Mesenchymal stem cell (in vitro differentiated cells and primary cell): ENCODE measurements around the gene SPATA3.
A peak's percentile ranks its signal among the peaks of the same experiment; 100 is the strongest.

Experiments used
- DNase-seq: peaks from one replicate; pipeline ENCODE4 v3.0.0-alpha.2; 2013
- H2AFZ ChIP-seq: one replicate; pipeline ENCODE4 v1.6.1; 2013; ENCODE audit warnings: low read depth, mild to moderate bottlenecking, control low read depth, inconsistent platforms, low read length, moderate library complexity
- H2AK5ac ChIP-seq: 2 replicates; pipeline ENCODE4 v1.6.1; 2013; ENCODE audit warnings: low read length, moderate library complexity, mild to moderate bottlenecking, inconsistent platforms; ENCODE audit not compliant: severe bottlenecking
- H2BK120ac ChIP-seq: one replicate; pipeline ENCODE4 v1.6.1; 2013; ENCODE audit warnings: low read depth, mild to moderate bottlenecking, inconsistent platforms, low read length, moderate library complexity
- H2BK12ac ChIP-seq, 2 experiments: one replicate each; pipeline ENCODE4 v1.6.1; 2013; ENCODE audit warnings: inconsistent platforms in 2 of 2, low read length in 2 of 2, mild to moderate bottlenecking in 2 of 2, moderate library complexity in 2 of 2, control low read depth in 1 of 2
- H2BK15ac ChIP-seq: one replicate; pipeline ENCODE4 v1.6.1; 2013; ENCODE audit warnings: mild to moderate bottlenecking, low read depth, inconsistent platforms; ENCODE audit not compliant: poor library complexity, severe bottlenecking
- H2BK5ac ChIP-seq: 2 replicates; pipeline ENCODE4 v1.6.1; 2013; ENCODE audit warnings: low read depth, mild to moderate bottlenecking, low read length, control low read depth, inconsistent platforms; ENCODE audit not compliant: poor library complexity, severe bottlenecking
- H3K14ac ChIP-seq, 2 experiments: one replicate each; pipeline ENCODE4 v1.6.1; 2013; ENCODE audit warnings: inconsistent platforms in 2 of 2, low read length in 2 of 2, control low read depth in 1 of 2, mild to moderate bottlenecking in 1 of 2, moderate library complexity in 1 of 2
- H3K18ac ChIP-seq, 2 experiments: one replicate each; pipeline ENCODE4 v1.6.1; 2013; ENCODE audit warnings: inconsistent platforms in 2 of 2, low read length in 2 of 2, control low read depth in 1 of 2, low read depth in 1 of 2, mild to moderate bottlenecking in 1 of 2
- H3K23ac ChIP-seq, 2 experiments: one replicate each; pipeline ENCODE4 v1.6.1; 2013; ENCODE audit warnings: inconsistent platforms in 2 of 2, low read length in 2 of 2, mild to moderate bottlenecking in 2 of 2, moderate library complexity in 2 of 2, control low read depth in 1 of 2
- H3K27ac ChIP-seq: 2 replicates; pipeline ENCODE4 v1.5.1; 2013; ENCODE audit warnings: mild to moderate bottlenecking, moderate library complexity, low read length, control low read depth, inconsistent platforms; ENCODE audit not compliant: poor library complexity, severe bottlenecking
- H3K27me3 ChIP-seq, 2 experiments: 2 replicates each; pipeline versions ENCODE4 v1.6.1 to v1.7.0; 2013; ENCODE audit warnings: low read length in 2 of 2, mild to moderate bottlenecking in 2 of 2, moderate library complexity in 2 of 2, control low read depth in 1 of 2, inconsistent platforms in 1 of 2; ENCODE audit not compliant: control insufficient read depth in 1 of 2, insufficient read depth in 1 of 2
- H3K36me3 ChIP-seq, 2 experiments: 2 replicates each; pipeline versions ENCODE4 v1.6.1 to v1.7.0; 2013; ENCODE audit warnings: low read length in 2 of 2, control low read depth in 1 of 2, inconsistent platforms in 1 of 2, low read depth in 1 of 2, mild to moderate bottlenecking in 1 of 2; ENCODE audit not compliant: insufficient read depth in 2 of 2, control insufficient read depth in 1 of 2
- H3K4ac ChIP-seq, 2 experiments: one replicate each; pipeline ENCODE4 v1.6.1; 2013; ENCODE audit warnings: inconsistent platforms in 2 of 2, low read length in 2 of 2, mild to moderate bottlenecking in 2 of 2, moderate library complexity in 2 of 2, control low read depth in 1 of 2, low read depth in 1 of 2
- H3K4me1 ChIP-seq: 2 replicates; pipeline ENCODE4 v1.6.1; 2013; ENCODE audit warnings: low read depth, low read length, control low read depth; ENCODE audit not compliant: control insufficient read depth, insufficient read depth
- H3K4me2 ChIP-seq: 2 replicates; pipeline ENCODE4 v1.6.1; 2013; ENCODE audit warnings: low read length, mild to moderate bottlenecking, inconsistent platforms; ENCODE audit not compliant: poor library complexity, severe bottlenecking
- H3K4me3 ChIP-seq, 2 experiments: 2 replicates each; pipeline versions ENCODE4 v1.5.1 to v1.7.0; 2013; ENCODE audit warnings: low read length in 2 of 2, mild to moderate bottlenecking in 2 of 2, control low read depth in 1 of 2, low read depth in 1 of 2; ENCODE audit not compliant: insufficient read depth in 1 of 2
- H3K79me1 ChIP-seq: replicated peaks from 2 replicates; pipeline ENCODE4 v1.6.1; 2013; ENCODE audit warnings: mild to moderate bottlenecking, control low read depth, low read length, inconsistent platforms; ENCODE audit not compliant: poor library complexity, severe bottlenecking
- H3K9ac ChIP-seq: 2 replicates; pipeline ENCODE4 v1.7.0; 2013; ENCODE audit warnings: mild to moderate bottlenecking, low read length, moderate library complexity
- H3K9me3 ChIP-seq: 2 replicates; pipeline ENCODE4 v1.7.0; 2013; ENCODE audit warnings: mild to moderate bottlenecking, low read length; ENCODE audit not compliant: control insufficient read depth
- H4K8ac ChIP-seq: one replicate; pipeline ENCODE4 v1.6.1; 2013; ENCODE audit warnings: inconsistent platforms, mild to moderate bottlenecking, low read length, moderate library complexity
- H4K91ac ChIP-seq: one replicate; pipeline ENCODE4 v1.6.1; 2013; ENCODE audit warnings: mild to moderate bottlenecking, low read length, inconsistent platforms
- WGBS: methylation state at CpG from one replicate; pipeline ENCODE4 v1.1.7; 2013; ENCODE audit warnings: mixed read lengths; 5-methylcytosine and 5-hydroxymethylcytosine counted together

SPATA3 gene

GRCh38 chr2:230953845-230954244 lies 42.1 kb upstream of the SPATA3 start:
- Histone ChIP-seq H2BK5ac (no peak overlapping the region), H2BK12ac (no peak overlapping the region), H3K4me1 (peaks cover 8% of the 10 kb centered on the region), H3K4me2 (peak overlapping the region; percentile 51), H3K27ac (peak overlapping the region; percentile 18), H3K79me1 (no peaks in the 10 kb centered on the region), H3K23ac (no peak overlapping the region), H3K4me3 (no peak overlapping the region), H2BK15ac (no peak overlapping the region), H2BK120ac (no peak overlapping the region), H3K36me3 (no peaks in the 10 kb centered on the region), H2AK5ac (no peak overlapping the region), H3K9ac (no peak overlapping the region), H3K9me3 (no peaks in the 10 kb centered on the region), H3K14ac (no peak overlapping the region), H4K91ac (no peak overlapping the region), H3K27me3 (peaks cover 3 to 28% of the 10 kb centered on the region in 2 experiments), H3K18ac (no peak overlapping the region), H2AFZ (no peak overlapping the region), H4K8ac (no peak overlapping the region), H3K4ac (no peak overlapping the region)
- WGBS: 89% methylated on average over 9 of the region's 9 CpGs
- no peak for DNase-seq

GRCh38 chr2:230954746-230955145 lies 41.2 kb upstream of the SPATA3 start:
- no peak overlapping the region for H4K8ac ChIP-seq
- H3K27ac ChIP-seq: no peak overlapping the region
- H2AK5ac ChIP-seq: no peak overlapping the region
- no peak overlapping the region for H3K23ac ChIP-seq
- H4K91ac ChIP-seq: no peak overlapping the region
- H2BK5ac ChIP-seq: no peak overlapping the region
- H3K18ac ChIP-seq: no peak overlapping the region
- peaks cover 8% of the 10 kb centered on the region for H3K4me1 ChIP-seq
- H2BK12ac ChIP-seq: no peak overlapping the region
- H3K79me1 ChIP-seq: no peaks in the 10 kb centered on the region
- no peak overlapping the region for H3K4me2 ChIP-seq
- H3K14ac ChIP-seq: no peak overlapping the region
- no peak overlapping the region for H3K4me3 ChIP-seq
- no peaks in the 10 kb centered on the region for H3K36me3 ChIP-seq
- H3K4ac ChIP-seq: no peak overlapping the region
- H2BK15ac ChIP-seq: no peak overlapping the region
- no peak for DNase-seq
- peaks cover 3 to 32% of the 10 kb centered on the region in 2 experiments for H3K27me3 ChIP-seq
- no peak overlapping the region for H3K9ac ChIP-seq
- H2BK120ac ChIP-seq: no peak overlapping the region
- no peak overlapping the region for H2AFZ ChIP-seq
- H3K9me3 ChIP-seq: no peaks in the 10 kb centered on the region

GRCh38 chr2:230955163-230955737 lies 40.7 kb upstream of the SPATA3 start:
- no peak overlapping the region for H3K4me3 ChIP-seq
- no peak overlapping the region for H2BK120ac ChIP-seq
- peaks cover 3 to 33% of the 10 kb centered on the region in 2 experiments for H3K27me3 ChIP-seq
- H2BK12ac ChIP-seq: no peak overlapping the region
- H3K9me3 ChIP-seq: no peaks in the 10 kb centered on the region
- H4K91ac ChIP-seq: no peak overlapping the region
- H3K4me2 ChIP-seq: no peak overlapping the region
- H3K23ac ChIP-seq: no peak overlapping the region
- no peak overlapping the region for H2BK5ac ChIP-seq
- no peak overlapping the region for H2BK15ac ChIP-seq
- H3K14ac ChIP-seq: no peak overlapping the region
- H3K4me1 ChIP-seq: peaks cover 8% of the 10 kb centered on the region
- no peak overlapping the region for H2AFZ ChIP-seq
- 98% methylated on average over 1 of the region's 1 CpG for WGBS
- H3K9ac ChIP-seq: no peak overlapping the region
- H3K27ac ChIP-seq: no peak overlapping the region
- DNase-seq: no peak
- H3K36me3 ChIP-seq: no peaks in the 10 kb centered on the region
- H2AK5ac ChIP-seq: no peak overlapping the region
- H3K79me1 ChIP-seq: no peaks in the 10 kb centered on the region
- H3K4ac ChIP-seq: no peak overlapping the region
- no peak overlapping the region for H4K8ac ChIP-seq
- no peak overlapping the region for H3K18ac ChIP-seq

- no peak overlapping the region for H2BK12ac ChIP-seq
- H3K18ac ChIP-seq: peak overlapping the region in 1 of 2 experiments; percentile 39
- peak overlapping the region; percentile 26 to 75 for H3K4me3 ChIP-seq
- H3K4me1 ChIP-seq: peaks cover 10% of the 10 kb centered on the region
- no peak overlapping the region for H2BK15ac ChIP-seq
- H4K8ac ChIP-seq: peak overlapping the region; percentile 69
- no peaks in the 10 kb centered on the region for H3K9me3 ChIP-seq
- peaks cover 3 to 35% of the 10 kb centered on the region in 2 experiments for H3K27me3 ChIP-seq
- H3K79me1 ChIP-seq: no peaks in the 10 kb centered on the region
- H2BK5ac ChIP-seq: no peak overlapping the region
- no peak overlapping the region for H4K91ac ChIP-seq
- no peak overlapping the region for H2AK5ac ChIP-seq
- H3K36me3 ChIP-seq: no peaks in the 10 kb centered on the region
- no peak overlapping the region for H3K14ac ChIP-seq
- H3K23ac ChIP-seq: no peak overlapping the region
- no peak overlapping the region for H3K4ac ChIP-seq
- H3K27ac ChIP-seq: no peak overlapping the region
- H2BK120ac ChIP-seq: no peak overlapping the region
- H3K9ac ChIP-seq: peak overlapping the region; percentile 78
- H3K4me2 ChIP-seq: peak overlapping the region; percentile 89
- DNase-seq: peak; percentile 74
- H2AFZ ChIP-seq: no peak overlapping the region
- 8% methylated on average over 38 of the region's 43 CpGs for WGBS
Observed at GRCh38 chr2:230956827-230957755, 38.8 kb upstream of the SPATA3 start.
